Mucosa of descending colon (tissue), 3 donors: ENCODE results near the gene CPO. TPM values are rescaled to one million over a fixed set of nuclear protein-coding genes. Genes with fewer than 3 reads are reported as not detected.

Source experiments
- ATAC-seq: fragments of 200-7000 bp; cut with Tn5 transposase; one replicate; pipeline ENCODE4 v1.9.1; 2020; ENCODE audit warnings: mild to moderate bottlenecking, moderate library complexity
- DNase-seq, 3 donors: peaks; one replicate each; pipeline ENCODE4 v3.0.0-alpha.2; 2020
- H3K36me3 ChIP-seq: fragments of 200-600 bp; one replicate; pipeline ENCODE4 v1.8.0; 2021; ENCODE audit warnings: low read depth, mild to moderate bottlenecking
- H3K4me1 ChIP-seq: fragments of 200-600 bp; one replicate; pipeline ENCODE4 v1.8.0; 2021; ENCODE audit warnings: low read depth, mild to moderate bottlenecking
- H3K4me3 ChIP-seq: fragments of 200-600 bp; one replicate; pipeline ENCODE4 v1.8.0; 2021; ENCODE audit warnings: mild to moderate bottlenecking
- H3K9me3 ChIP-seq: fragments of 200-600 bp; one replicate; pipeline ENCODE4 v1.8.0; 2021; ENCODE audit warnings: mild to moderate bottlenecking
- intact Hi-C, 2 donors: fragments of 100-400 bp; cut with DNase I in 1 of 2; cut with micrococcal nuclease in 1 of 2; formaldehyde crosslinking; loops; one replicate each; pipeline versions ENCODE4 v1.11.0 to v1.11.1; 2022; cut with DNase I, micrococcal nuclease
- total RNA-seq, 3 donors: library from RNA; stranded (reverse); fragmentation: NEBNext Ultra II Directional in 2 of 3; extraction: Animal tissue kit (Norgen Biotek cat#: 25700) in 2 of 3; gene quantifications; one replicate each; pipeline versions ENCODE4 v1.2.1 to v1.2.4, GENCODE V29; 2021 to 2023
- TF ChIP-seq, protein P1 (sequence below): fragments of 200-600 bp; IDR thresholded peaks from one replicate; pipeline ENCODE4 v1.8.0; 2022; ENCODE audit warnings: antibody characterized with exemption, mild to moderate bottlenecking
- donor health status: DM: no; HTN: no; CAD: no; lungs with moderate emphysema.
- donor health status: DM: no; HTN: no; CAD: no.
- donor health status: DM: no; HTN: yes; CAD: no.

Gene CPO
- total RNA-seq, 3 donors from 2014 or later, result 0.32 to 0.73 TPM; not detected in 1

DNA sequence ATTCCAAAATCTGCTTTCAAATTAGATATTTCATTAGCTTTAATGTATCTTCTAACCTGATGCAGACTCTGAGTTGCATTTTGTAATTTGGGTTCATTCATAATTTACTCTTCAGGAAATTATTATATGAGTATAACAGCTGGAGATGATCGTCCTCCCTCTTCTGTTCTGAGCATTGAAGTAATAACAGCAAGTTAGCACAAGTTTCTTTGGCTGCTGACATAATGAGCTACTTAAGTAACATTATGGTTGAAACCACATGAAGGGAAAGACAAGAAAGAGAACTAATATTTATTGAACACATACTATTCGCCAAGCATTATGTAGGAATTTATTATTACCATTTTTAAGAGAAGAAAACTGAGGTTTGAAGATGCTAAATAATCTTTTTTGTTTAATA lies 75.1 kb downstream of the CPO start:
- TF ChIP-seq, protein P1, sequence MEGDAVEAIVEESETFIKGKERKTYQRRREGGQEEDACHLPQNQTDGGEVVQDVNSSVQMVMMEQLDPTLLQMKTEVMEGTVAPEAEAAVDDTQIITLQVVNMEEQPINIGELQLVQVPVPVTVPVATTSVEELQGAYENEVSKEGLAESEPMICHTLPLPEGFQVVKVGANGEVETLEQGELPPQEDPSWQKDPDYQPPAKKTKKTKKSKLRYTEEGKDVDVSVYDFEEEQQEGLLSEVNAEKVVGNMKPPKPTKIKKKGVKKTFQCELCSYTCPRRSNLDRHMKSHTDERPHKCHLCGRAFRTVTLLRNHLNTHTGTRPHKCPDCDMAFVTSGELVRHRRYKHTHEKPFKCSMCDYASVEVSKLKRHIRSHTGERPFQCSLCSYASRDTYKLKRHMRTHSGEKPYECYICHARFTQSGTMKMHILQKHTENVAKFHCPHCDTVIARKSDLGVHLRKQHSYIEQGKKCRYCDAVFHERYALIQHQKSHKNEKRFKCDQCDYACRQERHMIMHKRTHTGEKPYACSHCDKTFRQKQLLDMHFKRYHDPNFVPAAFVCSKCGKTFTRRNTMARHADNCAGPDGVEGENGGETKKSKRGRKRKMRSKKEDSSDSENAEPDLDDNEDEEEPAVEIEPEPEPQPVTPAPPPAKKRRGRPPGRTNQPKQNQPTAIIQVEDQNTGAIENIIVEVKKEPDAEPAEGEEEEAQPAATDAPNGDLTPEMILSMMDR, result no peak
- H3K36me3 ChIP-seq, result no peaks in the 10 kb centered on the region

DNA sequence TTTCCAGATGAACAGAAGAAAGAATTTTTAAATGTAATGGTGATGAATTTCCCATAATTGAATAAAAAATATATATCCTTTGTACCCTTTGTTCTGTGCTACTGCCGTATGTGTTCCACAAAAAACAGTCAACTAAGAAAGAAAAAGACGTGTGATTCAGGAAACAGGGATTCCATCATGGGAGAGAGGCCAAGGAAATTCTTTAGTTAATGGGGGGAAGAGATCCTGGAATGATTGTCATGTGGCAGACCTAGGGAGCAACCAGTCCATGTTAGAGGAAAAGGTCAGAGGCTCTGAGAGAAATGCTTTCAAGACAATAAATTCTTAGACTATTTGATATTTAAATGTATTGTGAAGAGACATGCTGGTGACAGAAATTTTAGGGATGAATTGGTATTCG lies 76.6 kb downstream of the CPO start:
- Histone ChIP-seq H3K9me3 (no peaks in the 10 kb centered on the region), H3K36me3 (no peaks in the 10 kb centered on the region), H3K4me3 (no peak overlapping the region), H3K4me1 (no peaks in the 10 kb centered on the region)
- intact Hi-C loops, result no loop called here
- TF ChIP-seq, protein P1, result no peak
- DNase-seq (no peak), ATAC-seq (no peak)

More for the DNA sequence above, 75.1 kb downstream of the CPO start:
- DNase-seq, result no peak
- Histone ChIP-seq H3K4me1 (no peaks in the 10 kb centered on the region), H3K4me3 (no peak overlapping the region), H3K9me3 (no peaks in the 10 kb centered on the region)
- no peak for ATAC-seq
- intact Hi-C loops, result no loop called here

Other genes starting within 250 kb of the CPO start
- not detected for gene DYTN, start 221.1 kb upstream of the CPO start, total RNA-seq
- under 1 TPM; 0.26 to 0.60 (median 0.34) TPM for gene MDH1B, start 174.2 kb upstream of the CPO start, total RNA-seq
- 10 to 100 TPM; 19.3 to 23.3 (median 21.7) TPM for gene FASTKD2, start 173.9 kb upstream of the CPO start, total RNA-seq
- gene KLF7, start 226.4 kb downstream of the CPO start, total RNA-seq, result 10 to 100 TPM in 2 of 3 donors, 1 to 10 TPM in 1; 6.7 to 32.7 (median 12.9) TPM